Adrenal gland (tissue), 12 donors: ENCODE measurements around the gene KHK. TPM values are rescaled to one million over a fixed set of nuclear protein-coding genes. Genes with fewer than 3 reads are reported as not detected.

ENCODE experiments used
- DNase-seq, 7 donors: peaks; one replicate each; pipeline ENCODE4 v3.0.0-alpha.2; 2019 to 2020
- H3K27ac ChIP-seq, 5 donors: fragments of 200-600 bp; sonication (generic) in 4 of 5; 1 replicate in 3 of 5; 2 replicates in 2 of 5; pipeline versions ENCODE4 v1.5.1 to v1.8.0; 2016 to 2020; ENCODE audit warnings: mild to moderate bottlenecking in 1 of 5
- H3K27me3 ChIP-seq: fragments of 200-600 bp; 2 replicates; pipeline ENCODE4 v1.8.0; 2021
- H3K36me3 ChIP-seq, 2 donors: fragments of 200-600 bp; replicated peaks in 1 of 2; 1 replicate in 1 of 2; 2 replicates in 1 of 2; pipeline versions ENCODE4 v1.5.1 to v1.8.0; 2018 to 2022
- H3K4me1 ChIP-seq, 2 donors: fragments of 200-600 bp; replicated peaks in 1 of 2; 1 replicate in 1 of 2; 2 replicates in 1 of 2; pipeline versions ENCODE4 v1.5.1 to v1.8.0; 2018 to 2021
- H3K4me3 ChIP-seq, 4 donors: fragments of 200-600 bp; sonication (generic) in 3 of 4; one replicate each; pipeline ENCODE4 v1.5.1; 2016 to 2018
- H3K9me3 ChIP-seq, 3 donors: fragments of 200-600 bp; sonication (generic) in 1 of 3; replicated peaks in 1 of 3; 1 replicate in 2 of 3; 2 replicates in 1 of 3; pipeline versions ENCODE4 v1.5.1 to v1.8.0; 2016 to 2021
- POLR2A ChIP-seq, 2 donors: fragments of 450-650 bp; IDR thresholded peaks; one replicate each; pipeline ENCODE4 v1.6.1; 2017; ENCODE audit warnings: antibody characterized with exemption in 2 of 2, mild to moderate bottlenecking in 2 of 2, moderate library complexity in 1 of 2
- WGBS, 4 donors: extraction: QIAGEN DNeasy Blood & Tissue Kit in 2 of 4; methylation state at CpG; one replicate each; pipeline versions ENCODE4 v1.1.5 to v1.1.7; 2013 to 2017; 5-methylcytosine and 5-hydroxymethylcytosine counted together
- intact Hi-C, 2 donors: fragments of 100-400 bp; cut with DNase I; formaldehyde crosslinking; loops; one replicate each; pipeline versions ENCODE4 v1.14.1 to v1.15.0; 2022 to 2023
- polyA plus RNA-seq, 3 donors: library from polyadenylated mRNA; stranded (reverse); fragments of 200-250 nt in 2 of 3; fragments of 350-450 nt in 1 of 3; fragmentation: Illumina TruSeq in 1 of 3; extraction: RNeasy Lipid Tissue Mini Kit (QIAGEN cat#74804) in 1 of 3; gene quantifications; one replicate each; pipeline ENCODE4 v1.2.3, GENCODE V29; 2013 to 2014
- total RNA-seq, 9 donors: library from RNA; depleted of rRNA in 4 of 9; stranded (reverse); fragments of >200 nt in 4 of 9; fragments of 120-200 nt in 1 of 9; fragmentation: NEBNext Ultra II Directional in 1 of 9; extraction: Animal tissue kit (Norgen Biotek cat#: 25700) in 1 of 9; gene quantifications; one replicate each; pipeline versions ENCODE4 v1.1.0 to v1.2.4, GENCODE V29; 2013 to 2023
- TF ChIP-seq, protein P1 (sequence below), 6 experiments: fragments of 450-650 bp in 4 of 6; fragments of 200-600 bp in 2 of 6; sonication (generic) in 1 of 6; IDR thresholded peaks; 1 replicate in 5 of 6; 2 replicates in 1 of 6; pipeline versions ENCODE4 v1.5.1 to v1.8.0; 2016 to 2021; ENCODE audit warnings: antibody characterized with exemption in 6 of 6, mild to moderate bottlenecking in 2 of 6, moderate library complexity in 1 of 6
- donor health status: healthy with polysubstance abuse.
- donor health status: Bipolar disorder and iron deficiency.
- donor health status: DM: yes; HTN: yes; CAD: no.
- donor health status: DM: no; HTN: no; CAD: no.
- donor health status: DM: no; HTN: no; CAD: no.
- donor health status: DM: yes; HTN: yes; CAD: no.

KHK gene
- total and polyA plus RNA-seq, 12 donors, result 3.3 to 14.4 (median 6.9) TPM

DNA sequence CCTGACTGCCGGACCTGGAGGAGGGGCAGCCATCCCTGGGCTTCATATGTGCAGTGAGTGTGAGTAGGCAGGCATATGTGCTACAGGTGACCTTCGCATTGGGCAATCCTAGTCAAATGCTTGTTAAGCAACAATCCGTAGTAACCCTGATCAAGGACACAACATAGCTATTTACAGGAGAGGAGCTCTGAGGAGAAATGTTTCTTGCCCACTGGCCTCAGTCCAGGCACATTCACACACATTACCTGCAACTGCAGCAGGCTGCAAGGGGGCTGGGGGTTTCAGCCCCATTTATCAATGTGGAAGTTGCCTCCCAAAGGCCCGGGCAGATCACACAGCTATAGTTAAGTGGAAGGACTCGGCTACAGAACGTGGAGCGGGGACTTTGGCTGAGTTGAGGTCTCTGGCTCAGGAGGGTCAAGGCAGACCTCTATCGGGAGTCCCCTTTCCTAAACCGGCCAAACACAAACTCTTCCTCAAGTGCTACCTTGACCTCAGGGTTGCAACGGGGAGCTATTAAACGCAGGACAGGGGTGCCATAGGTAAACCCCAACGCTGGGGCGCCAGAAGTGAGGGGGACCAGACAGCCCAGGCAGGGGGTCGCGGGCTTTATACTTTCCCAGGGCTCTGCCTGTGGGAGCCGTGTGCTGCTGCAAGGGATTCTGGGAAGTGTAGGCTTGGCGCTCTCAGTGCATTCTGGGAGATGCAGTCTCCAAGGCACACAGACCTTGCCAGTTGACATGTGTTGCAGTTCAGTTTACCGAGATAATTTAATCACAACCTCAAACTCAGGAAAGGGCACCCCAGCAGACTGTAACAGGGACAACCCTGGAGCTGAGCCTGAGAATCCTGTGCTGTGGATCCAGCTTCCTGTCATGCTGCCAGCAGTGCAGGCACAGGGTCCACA lies 9.4 kb downstream of the KHK start:
- Histone ChIP-seq H3K4me3 (peak overlapping the region in 2 of 4 donors; percentile 5 to 41), H3K36me3 (no peaks in the 10 kb centered on the region), H3K9me3 (no peaks in the 10 kb centered on the region), H3K27me3 (no peaks in the 10 kb centered on the region), H3K4me1 (peaks cover 13 to 26% of the 10 kb centered on the region in 2 donors), H3K27ac (peak overlapping the region in 3 of 5 donors; percentile 52 to 78 (median 58))
- DNase-seq, result peak; percentile 68 to 85 (median 76)
- TF ChIP-seq, protein P1, sequence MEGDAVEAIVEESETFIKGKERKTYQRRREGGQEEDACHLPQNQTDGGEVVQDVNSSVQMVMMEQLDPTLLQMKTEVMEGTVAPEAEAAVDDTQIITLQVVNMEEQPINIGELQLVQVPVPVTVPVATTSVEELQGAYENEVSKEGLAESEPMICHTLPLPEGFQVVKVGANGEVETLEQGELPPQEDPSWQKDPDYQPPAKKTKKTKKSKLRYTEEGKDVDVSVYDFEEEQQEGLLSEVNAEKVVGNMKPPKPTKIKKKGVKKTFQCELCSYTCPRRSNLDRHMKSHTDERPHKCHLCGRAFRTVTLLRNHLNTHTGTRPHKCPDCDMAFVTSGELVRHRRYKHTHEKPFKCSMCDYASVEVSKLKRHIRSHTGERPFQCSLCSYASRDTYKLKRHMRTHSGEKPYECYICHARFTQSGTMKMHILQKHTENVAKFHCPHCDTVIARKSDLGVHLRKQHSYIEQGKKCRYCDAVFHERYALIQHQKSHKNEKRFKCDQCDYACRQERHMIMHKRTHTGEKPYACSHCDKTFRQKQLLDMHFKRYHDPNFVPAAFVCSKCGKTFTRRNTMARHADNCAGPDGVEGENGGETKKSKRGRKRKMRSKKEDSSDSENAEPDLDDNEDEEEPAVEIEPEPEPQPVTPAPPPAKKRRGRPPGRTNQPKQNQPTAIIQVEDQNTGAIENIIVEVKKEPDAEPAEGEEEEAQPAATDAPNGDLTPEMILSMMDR (IDR thresholded peaks at IDR 0.05), result no peak
- TF ChIP-seq POLR2A (IDR thresholded peaks at IDR 0.05), result no peak
- intact Hi-C loops, result loop anchor here (5.0 to 10.0 kb wide), 2 partner anchors 179 to 206 kb away; partner anchors contain the start of gene DNAJC5G (in 2 of the 2)
- WGBS, 4 donors, result 5 to 21% (median 17%) methylated on average over 7 to 18 of the region's 18 CpGs

DNA sequence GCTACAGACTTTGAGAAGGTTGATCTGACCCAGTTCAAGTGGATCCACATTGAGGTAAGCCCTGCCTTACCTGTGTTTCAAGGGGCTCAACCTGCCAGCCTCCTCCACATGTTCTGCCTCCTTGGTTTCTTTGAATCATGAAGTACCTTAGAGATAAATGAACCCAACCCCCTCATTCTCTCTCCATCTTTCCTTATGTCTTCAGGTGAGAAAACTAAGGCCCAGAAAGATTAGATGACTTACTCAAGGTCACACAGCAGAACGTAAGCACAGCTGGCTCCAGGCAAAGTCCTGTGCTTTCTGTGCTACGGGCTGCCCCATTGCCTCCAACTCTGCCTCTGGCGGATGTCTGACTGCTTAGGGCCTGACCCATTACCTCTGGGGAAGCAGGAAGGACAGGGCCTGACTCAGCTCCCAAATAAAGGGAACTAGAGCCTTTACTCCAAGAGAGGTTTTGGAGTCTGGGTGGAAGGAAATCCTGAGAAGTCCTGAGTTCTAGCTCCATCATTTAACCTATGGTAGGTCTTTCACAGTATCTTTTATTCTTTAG lies 10.3 kb downstream of the KHK start:
- H3K4me3 ChIP-seq, result no peak overlapping the region
- 40 to 53% (median 49%) methylated on average over 1 to 3 of the region's 3 CpGs for WGBS, 4 donors
- TF ChIP-seq, protein P1 (IDR thresholded peaks at IDR 0.05), result no peak
- TF ChIP-seq POLR2A (IDR thresholded peaks at IDR 0.05), result no peak
- H3K27me3 ChIP-seq, result no peaks in the 10 kb centered on the region
- H3K36me3 ChIP-seq, result no peaks in the 10 kb centered on the region
- H3K4me1 ChIP-seq, result peaks cover 13 to 26% of the 10 kb centered on the region in 2 donors
- peak overlapping the region in 2 of 5 donors; percentile 21 to 52 for H3K27ac ChIP-seq
- intact Hi-C loops, result loop anchor here (5.0 to 10.0 kb wide), 2 partner anchors 178 to 205 kb away; partner anchors contain the start of gene DNAJC5G (in 2 of the 2)
- DNase-seq, result no peak
- H3K9me3 ChIP-seq, result no peaks in the 10 kb centered on the region

DNA sequence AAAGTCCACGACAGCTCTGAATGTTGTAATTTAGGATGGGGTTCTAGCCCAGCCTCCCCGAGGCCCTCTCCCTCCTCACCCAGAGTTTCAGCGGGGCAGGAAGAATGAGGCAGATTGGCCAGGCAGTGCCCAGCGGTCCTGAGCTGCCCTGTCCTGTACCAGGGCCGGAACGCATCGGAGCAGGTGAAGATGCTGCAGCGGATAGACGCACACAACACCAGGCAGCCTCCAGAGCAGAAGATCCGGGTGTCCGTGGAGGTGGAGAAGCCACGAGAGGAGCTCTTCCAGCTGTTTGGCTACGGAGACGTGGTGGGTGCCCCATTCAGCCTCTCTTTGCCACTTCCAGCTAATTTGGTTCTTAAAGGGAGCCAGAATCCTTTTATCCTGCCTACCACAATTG lies 10.8 kb downstream of the KHK start:
- Histone ChIP-seq H3K27me3 (no peaks in the 10 kb centered on the region), H3K9me3 (no peaks in the 10 kb centered on the region), H3K4me3 (no peak overlapping the region), H3K36me3 (no peaks in the 10 kb centered on the region), H3K4me1 (peaks cover 13 to 25% of the 10 kb centered on the region in 2 donors), H3K27ac (no peak overlapping the region)
- intact Hi-C loops, result loop anchor here (5.0 to 10.0 kb wide), 2 partner anchors 177 to 205 kb away; partner anchors contain the start of gene DNAJC5G (in 2 of the 2)
- TF ChIP-seq, protein P1 (IDR thresholded peaks at IDR 0.05), result no peak
- no peak for TF ChIP-seq POLR2A (IDR thresholded peaks at IDR 0.05)
- WGBS, 4 donors, result 88 to 96% (median 91%) methylated on average over 14 of the region's 14 CpGs
- no peak for DNase-seq

DNA sequence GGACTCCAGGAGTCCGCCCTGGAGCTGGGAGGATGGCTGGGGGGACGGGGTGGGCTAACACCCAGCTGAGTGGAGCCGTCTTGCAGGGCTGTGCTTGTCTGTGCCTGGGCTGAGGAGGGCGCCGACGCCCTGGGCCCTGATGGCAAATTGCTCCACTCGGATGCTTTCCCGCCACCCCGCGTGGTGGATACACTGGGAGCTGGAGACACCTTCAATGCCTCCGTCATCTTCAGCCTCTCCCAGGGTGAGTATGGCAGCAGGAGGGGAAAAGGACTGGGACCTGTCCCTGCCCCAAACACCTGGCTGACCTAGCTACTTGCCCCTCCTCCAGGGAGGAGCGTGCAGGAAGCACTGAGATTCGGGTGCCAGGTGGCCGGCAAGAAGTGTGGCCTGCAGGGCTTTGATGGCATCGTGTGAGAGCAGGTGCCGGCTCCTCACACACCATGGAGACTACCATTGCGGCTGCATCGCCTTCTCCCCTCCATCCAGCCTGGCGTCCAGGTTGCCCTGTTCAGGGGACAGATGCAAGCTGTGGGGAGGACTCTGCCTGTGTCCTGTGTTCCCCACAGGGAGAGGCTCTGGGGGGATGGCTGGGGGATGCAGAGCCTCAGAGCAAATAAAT lies 12.9 kb downstream of the KHK start:
- Histone ChIP-seq H3K9me3 (no peaks in the 10 kb centered on the region), H3K27me3 (no peaks in the 10 kb centered on the region), H3K4me1 (peaks cover 13 to 16% of the 10 kb centered on the region in 2 donors), H3K4me3 (no peak overlapping the region), H3K36me3 (no peaks in the 10 kb centered on the region), H3K27ac (no peak overlapping the region)
- intact Hi-C loops, result loop anchor here (2.0 to 10.0 kb wide), 3 partner anchors 91 to 203 kb away; partner anchors contain the start of gene DNAJC5G (in 2 of the 2)
- TF ChIP-seq, protein P1 (IDR thresholded peaks at IDR 0.05), result no peak
- TF ChIP-seq POLR2A (IDR thresholded peaks at IDR 0.05), result no peak
- peak in 1 of 7 donors; percentile 19 for DNase-seq
- 91 to 94% (median 93%) methylated on average over 7 to 19 of the region's 19 CpGs for WGBS, 4 donors
